GM23248 (cell line): ENCODE measurements around the gene ELMO1. TPM values are rescaled to one million over a fixed set of nuclear protein-coding genes. Genes with fewer than 3 reads are reported as not detected.

Experiments
- DNase-seq: peaks from one replicate; pipeline ENCODE4 v3.0.0-alpha.2; 2015
- H2AFZ ChIP-seq: fragments of 200-600 bp; sonication (generic); 2 replicates; pipeline ENCODE4 v1.6.1; 2016; ENCODE audit warnings: antibody characterized with exemption
- H3F3A ChIP-seq: fragments of 200-600 bp; sonication (generic); 2 replicates; pipeline ENCODE4 v1.6.1; 2016; ENCODE audit warnings: mild to moderate bottlenecking, antibody characterized with exemption, mixed run types; ENCODE audit not compliant: insufficient read depth
- H3K27ac ChIP-seq: fragments of 200-600 bp; sonication (generic); 2 replicates; pipeline ENCODE4 v1.5.1; 2016; ENCODE audit warnings: mild to moderate bottlenecking
- H3K27me3 ChIP-seq: fragments of 200-600 bp; sonication (generic); replicated peaks from 2 replicates; pipeline ENCODE4 v1.6.1; 2016; ENCODE audit warnings: mild to moderate bottlenecking; ENCODE audit not compliant: insufficient read depth
- H3K36me3 ChIP-seq: fragments of 200-600 bp; sonication (generic); 2 replicates; pipeline ENCODE4 v1.6.1; 2016; ENCODE audit warnings: low read depth, mild to moderate bottlenecking
- H3K4me1 ChIP-seq: fragments of 200-600 bp; sonication (generic); 2 replicates; pipeline ENCODE4 v1.6.1; 2016; ENCODE audit warnings: mild to moderate bottlenecking; ENCODE audit not compliant: insufficient read depth
- H3K4me2 ChIP-seq: fragments of 200-600 bp; sonication (generic); one replicate; pipeline ENCODE4 v1.6.1; 2016; ENCODE audit warnings: mild to moderate bottlenecking; ENCODE audit not compliant: unreplicated experiment
- H3K4me3 ChIP-seq: fragments of 200-600 bp; sonication (generic); 2 replicates; pipeline ENCODE4 v1.5.1; 2016; ENCODE audit warnings: mild to moderate bottlenecking
- H3K79me2 ChIP-seq: fragments of 200-600 bp; sonication (generic); 2 replicates; pipeline ENCODE4 v1.6.1; 2016; ENCODE audit warnings: mild to moderate bottlenecking; ENCODE audit not compliant: insufficient read depth
- H3K9ac ChIP-seq: fragments of 200-600 bp; sonication (generic); 2 replicates; pipeline ENCODE4 v1.6.1; 2016; ENCODE audit warnings: mild to moderate bottlenecking
- H3K9me2 ChIP-seq: fragments of 200-600 bp; sonication (generic); 2 replicates; pipeline ENCODE4 v1.6.1; 2016; ENCODE audit warnings: mixed run types, mild to moderate bottlenecking, moderate library complexity; ENCODE audit not compliant: insufficient read depth
- H3K9me3 ChIP-seq: fragments of 200-600 bp; sonication (generic); one replicate; pipeline ENCODE4 v1.6.1; 2017; ENCODE audit warnings: low read depth
- H4K20me1 ChIP-seq: fragments of 200-600 bp; sonication (generic); 2 replicates; pipeline ENCODE4 v1.6.0; 2016; ENCODE audit not compliant: insufficient read depth
- EZH2 ChIP-seq: fragments of 200-600 bp; sonication (generic); IDR thresholded peaks from 2 replicates; pipeline ENCODE4 v1.6.1; 2018; ENCODE audit warnings: antibody characterized with exemption, mild to moderate bottlenecking; ENCODE audit not compliant: insufficient read depth, poor library complexity, severe bottlenecking
- EZH2phosphoT487 ChIP-seq: fragments of 200-600 bp; sonication (generic); IDR thresholded peaks from 2 replicates; pipeline ENCODE4 v1.6.1; 2018; ENCODE audit warnings: antibody characterized with exemption, moderate library complexity, mild to moderate bottlenecking, low read depth; ENCODE audit not compliant: insufficient read depth
- WGBS, 2 experiments: methylation state at CpG; one replicate each; pipeline ENCODE4 v1.1.6; 2015 to 2017; ENCODE audit warnings: low lambda C conversion rate in 2 of 2, low coverage in 1 of 2; ENCODE audit errors: missing lambda C conversion rate in 2 of 2; 5-methylcytosine and 5-hydroxymethylcytosine counted together
- in situ Hi-C: fragments of 300-500 bp; cut with MboI; formaldehyde crosslinking; loops from 2 replicates; pipeline ENCODE4 v1.15.0; 2020
- polyA plus RNA-seq: library from polyadenylated mRNA; unstranded; fragments of >200 nt; fragmentation: Nextera tagmentation; extraction: Ambion mirVana; gene quantifications from 2 replicates; pipeline ENCODE4 v1.2.1, GENCODE V29; 2016
- total RNA-seq: library from RNA; depleted of rRNA; stranded (reverse); fragments of >200 nt; shearing (Covaris generic); gene quantifications from 2 replicates; pipeline ENCODE4 v1.2.3, GENCODE V29; 2014

The ELMO1 gene
- total and polyA plus RNA-seq, 2 experiments from 2014 or later = not detected

- H3K9ac ChIP-seq = no peak overlapping the region
- H4K20me1 ChIP-seq = no peaks in the 10 kb centered on the region
- H3K36me3 ChIP-seq = no peaks in the 10 kb centered on the region
- DNase-seq = no peak
- no peak overlapping the region for H3K4me3 ChIP-seq
- no peaks in the 10 kb centered on the region for H3K27me3 ChIP-seq
- TF ChIP-seq EZH2phosphoT487 = no peak
- TF ChIP-seq EZH2 = no peak
- no peaks in the 10 kb centered on the region for H3K9me2 ChIP-seq
- no peaks in the 10 kb centered on the region for H3K79me2 ChIP-seq
- WGBS, 2 experiments = 43 to 57% methylated on average over 3 of the region's 3 CpGs
- H3K27ac ChIP-seq = no peak overlapping the region
- H3K4me2 ChIP-seq = no peak overlapping the region
- H3F3A ChIP-seq = no peaks in the 10 kb centered on the region
- no peak overlapping the region for H2AFZ ChIP-seq
- no peaks in the 10 kb centered on the region for H3K9me3 ChIP-seq
- H3K4me1 ChIP-seq = no peaks in the 10 kb centered on the region
- in situ Hi-C loops = no loop called here
These were observed 39.6 kb upstream of the ELMO1 start for GRCh38 chr7:37488163-37488764.

GRCh38 chr7:37484426-37485073, 35.9 kb upstream of the ELMO1 start:
- in situ Hi-C loops = no loop called here
- TF ChIP-seq EZH2phosphoT487 (no peak), EZH2 (no peak)
- no peak overlapping the region for H3K27ac ChIP-seq

GRCh38 chr7:37483627-37484026, 35.0 kb upstream of the ELMO1 start:
- H3K36me3 ChIP-seq = no peaks in the 10 kb centered on the region
- H3K4me2 ChIP-seq = no peak overlapping the region
- TF ChIP-seq EZH2phosphoT487 = no peak
- no peak for TF ChIP-seq EZH2
- 68 to 69% methylated on average over 3 of the region's 3 CpGs for WGBS, 2 experiments
- no peaks in the 10 kb centered on the region for H3K9me2 ChIP-seq
- no peak overlapping the region for H3K27ac ChIP-seq
- H3K9ac ChIP-seq = no peak overlapping the region
- H3K9me3 ChIP-seq = no peaks in the 10 kb centered on the region
- H3K27me3 ChIP-seq = no peaks in the 10 kb centered on the region
- no peaks in the 10 kb centered on the region for H3K79me2 ChIP-seq
- no peaks in the 10 kb centered on the region for H3F3A ChIP-seq
- H2AFZ ChIP-seq = no peak overlapping the region
- in situ Hi-C loops = no loop called here
- H3K4me3 ChIP-seq = no peak overlapping the region
- H4K20me1 ChIP-seq = no peaks in the 10 kb centered on the region
- no peak for DNase-seq
- H3K4me1 ChIP-seq = no peaks in the 10 kb centered on the region

More at GRCh38 chr7:37484426-37485073, 35.9 kb upstream of the ELMO1 start:
- no peak for DNase-seq
- Histone ChIP-seq H4K20me1 (no peaks in the 10 kb centered on the region), H3K9ac (no peak overlapping the region), H3K9me2 (no peaks in the 10 kb centered on the region), H3K36me3 (no peaks in the 10 kb centered on the region), H2AFZ (no peak overlapping the region), H3K4me3 (no peak overlapping the region), H3K9me3 (no peaks in the 10 kb centered on the region), H3K27me3 (no peaks in the 10 kb centered on the region), H3F3A (no peaks in the 10 kb centered on the region), H3K4me2 (no peak overlapping the region), H3K79me2 (no peaks in the 10 kb centered on the region), H3K4me1 (no peaks in the 10 kb centered on the region)
- WGBS, 2 experiments = 22 to 24% methylated on average over 6 of the region's 6 CpGs

GRCh38 chr7:37482953-37483352, 34.3 kb upstream of the ELMO1 start:
- no peak overlapping the region for H2AFZ ChIP-seq
- no peaks in the 10 kb centered on the region for H3K9me3 ChIP-seq
- H3K4me3 ChIP-seq = no peak overlapping the region
- H3K9ac ChIP-seq = no peak overlapping the region
- 0 to 7% methylated on average over 2 of the region's 2 CpGs for WGBS, 2 experiments
- H3K79me2 ChIP-seq = no peaks in the 10 kb centered on the region
- H3K9me2 ChIP-seq = no peaks in the 10 kb centered on the region
- no peak overlapping the region for H3K4me2 ChIP-seq
- no peak overlapping the region for H3K27ac ChIP-seq
- no peaks in the 10 kb centered on the region for H3K4me1 ChIP-seq
- no peaks in the 10 kb centered on the region for H3K27me3 ChIP-seq
- no peaks in the 10 kb centered on the region for H3K36me3 ChIP-seq
- H4K20me1 ChIP-seq = no peaks in the 10 kb centered on the region
- no peaks in the 10 kb centered on the region for H3F3A ChIP-seq
- TF ChIP-seq EZH2phosphoT487 = no peak
- no peak for TF ChIP-seq EZH2
- in situ Hi-C loops = no loop called here
- DNase-seq = no peak
